Naive thymus-derived CD4-positive, alpha-beta T cell (primary cell): Measurements from ENCODE around the gene NUP160. TPM values are rescaled to one million over a fixed set of nuclear protein-coding genes. Genes with fewer than 3 reads are reported as not detected.
"Not testable (repeated sequence)": the region's sequence is repeated elsewhere in the genome, so short reads cannot be mapped to it uniquely, and the experiment has no call there.

Source experiments
- ATAC-seq: fragments of 150-1000 bp; cut with Tn5 transposase; 2 replicates; pipeline ENCODE4 v1.10.0; 2021; ENCODE audit warnings: mild to moderate bottlenecking, moderate library complexity
- CTCF ChIA-PET: fragments of 350-600 bp; sonication (Branson Sonifier 250); formaldehyde crosslinking; loops from one replicate; lab custom pipeline; 2021; ENCODE audit warnings: antibody characterized with exemption; lab: Charles Lee
- POLR2A ChIA-PET: fragments of 350-600 bp; sonication (Branson Sonifier 250); formaldehyde crosslinking; loops from one replicate; lab custom pipeline; 2021; ENCODE audit warnings: antibody characterized with exemption, inconsistent platforms; lab: Charles Lee
- DNase-seq, 9 donors: peaks; one replicate each; pipeline versions ENCODE4 v3.0.0 to v3.0.0-alpha.2; 2020 to 2022; ENCODE audit warnings: mixed read lengths in 1 of 9
- H3K27ac ChIP-seq: one replicate; pipeline ENCODE4 v1.7.0; 2013; ENCODE audit warnings: mild to moderate bottlenecking, low read depth, low read length, moderate library complexity
- H3K27me3 ChIP-seq, 2 donors: one replicate each; pipeline ENCODE4 v1.7.0; 2013; ENCODE audit warnings: low read length in 2 of 2, mild to moderate bottlenecking in 2 of 2, moderate library complexity in 2 of 2; ENCODE audit not compliant: control insufficient read depth in 2 of 2, insufficient read depth in 2 of 2
- H3K36me3 ChIP-seq, 3 experiments: 1 replicate in 2 of 3; 2 replicates in 1 of 3; pipeline ENCODE4 v1.7.0; 2013; ENCODE audit warnings: low read length in 3 of 3, mild to moderate bottlenecking in 3 of 3, moderate library complexity in 1 of 3; ENCODE audit not compliant: insufficient read depth in 3 of 3, control insufficient read depth in 2 of 3
- H3K4me1 ChIP-seq, 2 donors: one replicate each; pipeline ENCODE4 v1.7.0; 2013; ENCODE audit warnings: low read length in 2 of 2, mild to moderate bottlenecking in 2 of 2, moderate library complexity in 1 of 2; ENCODE audit not compliant: control insufficient read depth in 2 of 2, insufficient read depth in 2 of 2
- H3K4me3 ChIP-seq: 2 replicates; pipeline ENCODE4 v1.7.0; 2013; ENCODE audit warnings: mild to moderate bottlenecking, low read length
- H3K9me3 ChIP-seq, 3 experiments: 1 replicate in 2 of 3; 2 replicates in 1 of 3; pipeline ENCODE4 v1.7.0; 2013; ENCODE audit warnings: low read length in 3 of 3; ENCODE audit not compliant: control insufficient read depth in 2 of 3
- H3K27ac Mint-ChIP-seq, 9 donors: one replicate each; pipeline ENCODE4 v1.8.0; 2020 to 2022; ENCODE audit warnings: mixed read lengths in 9 of 9, mild to moderate bottlenecking in 8 of 9, moderate library complexity in 5 of 9, inconsistent platforms in 2 of 9
- H3K27me3 Mint-ChIP-seq, 5 donors: one replicate each; pipeline ENCODE4 v1.8.0; 2021 to 2022; ENCODE audit warnings: mixed read lengths in 5 of 5, mild to moderate bottlenecking in 1 of 5
- H3K36me3 Mint-ChIP-seq, 5 donors: one replicate each; pipeline ENCODE4 v1.8.0; 2020 to 2022; ENCODE audit warnings: mixed read lengths in 5 of 5, mild to moderate bottlenecking in 3 of 5, inconsistent platforms in 1 of 5
- H3K4me1 Mint-ChIP-seq, 7 donors: one replicate each; pipeline ENCODE4 v1.8.0; 2020 to 2022; ENCODE audit warnings: mixed read lengths in 7 of 7, mild to moderate bottlenecking in 3 of 7, inconsistent platforms in 1 of 7
- H3K4me3 Mint-ChIP-seq, 10 donors: one replicate each; pipeline ENCODE4 v1.8.0; 2020 to 2022; ENCODE audit warnings: mild to moderate bottlenecking in 10 of 10, mixed read lengths in 10 of 10, moderate library complexity in 6 of 10, inconsistent platforms in 2 of 10
- H3K9me3 Mint-ChIP-seq, 11 donors: one replicate each; pipeline ENCODE4 v1.8.0; 2020 to 2022; ENCODE audit warnings: mixed read lengths in 11 of 11, mild to moderate bottlenecking in 4 of 11, inconsistent platforms in 1 of 11, moderate library complexity in 1 of 11
- intact Hi-C, 2 donors: fragments of 100-400 bp; cut with micrococcal nuclease; formaldehyde crosslinking; loops; one replicate each; pipeline ENCODE4 v1.15.1; 2023
- polyA plus RNA-seq, 2 donors: library from polyadenylated mRNA; unstranded; fragments of 300-500 nt; fragmentation: Illumina TruSeq; gene quantifications; one replicate each; pipeline ENCODE4 v1.2.3, GENCODE V29; 2021
- total RNA-seq, 6 experiments: library from RNA in 5 of 6; stranded (reverse) in 5 of 6; gene quantifications; 1 replicate in 5 of 6; 2 replicates in 1 of 6; pipeline ENCODE4 v1.2.3 and lab custom pipeline; 2021 to 2026

NUP160 gene
- total and polyA plus RNA-seq, 7 experiments from 2014 or later = 35.1 to 68.0 (median 61.1) TPM

GRCh38 chr11:47879259-47880158, 31.4 kb upstream of the NUP160 start:
- ATAC-seq = no peak
- Histone ChIP-seq H3K36me3 (no peaks in the 10 kb centered on the region), H3K4me3 (no peak overlapping the region), H3K27me3 (no peaks in the 10 kb centered on the region), H3K27ac (no peak overlapping the region), H3K9me3 (peaks cover 0 to 11% (median 0%) of the 10 kb centered on the region in 3 experiments), H3K4me1 (peaks cover 0 to 2% of the 10 kb centered on the region in 2 donors)
- intact Hi-C loops = no loop called here
- ChIA-PET POLR2A (no interaction called here), CTCF (interaction anchor here (1.3 kb wide), 1 partner anchor 10 kb away, joined by 3 read pairs; no protein-coding TSS in a partner anchor)
- DNase-seq = no peak
- Mint-ChIP-seq H3K27me3 (peaks cover 0 to 6% (median 0%) of the 10 kb centered on the region in 5 donors), H3K4me3 (no peak overlapping the region), H3K36me3 (peaks cover 0 to 18% (median 5%) of the 10 kb centered on the region in 5 donors), H3K4me1 (peaks cover 4 to 17% (median 14%) of the 10 kb centered on the region in 7 donors), H3K27ac (peak overlapping the region in 1 of 9 donors; percentile 60), H3K9me3 (peaks cover 0 to 23% (median 10%) of the 10 kb centered on the region in 11 donors)

GRCh38 chr11:47875858-47876257, 27.7 kb upstream of the NUP160 start:
- H3K36me3 Mint-ChIP-seq = peaks cover 0 to 19% (median 5%) of the 10 kb centered on the region in 5 donors
- H3K27me3 Mint-ChIP-seq = not testable (repeated sequence)

GRCh38 chr11:47870404-47870803, 22.3 kb upstream of the NUP160 start:
- Histone ChIP-seq H3K9me3 (peaks cover 0 to 5% (median 0%) of the 10 kb centered on the region in 3 experiments), H3K4me3 (no peak overlapping the region), H3K27ac (no peak overlapping the region), H3K27me3 (no peaks in the 10 kb centered on the region), H3K4me1 (no peaks in the 10 kb centered on the region), H3K36me3 (no peaks in the 10 kb centered on the region)
- ATAC-seq = no peak
- Mint-ChIP-seq H3K4me1 (peaks cover 0 to 17% (median 10%) of the 10 kb centered on the region in 7 donors), H3K4me3 (no peak overlapping the region), H3K27me3 (peaks cover 0 to 4% (median 0%) of the 10 kb centered on the region in 5 donors), H3K36me3 (peaks cover 0 to 4% (median 0%) of the 10 kb centered on the region in 5 donors), H3K9me3 (peaks cover 0 to 7% (median 3%) of the 10 kb centered on the region in 11 donors), H3K27ac (peak overlapping the region in 3 of 9 donors; percentile 10 to 48 (median 27))
- DNase-seq = no peak
- intact Hi-C loops = no loop called here
- POLR2A ChIA-PET = no interaction called here
- CTCF ChIA-PET = interaction anchor here (1.6 kb wide), 1 partner anchor 9 kb away, joined by 3 read pairs; no protein-coding TSS in a partner anchor

More at GRCh38 chr11:47875858-47876257, 27.7 kb upstream of the NUP160 start:
- H3K27me3 ChIP-seq, H3K4me1 ChIP-seq, H3K4me1 Mint-ChIP-seq, intact Hi-C loops, H3K4me3 Mint-ChIP-seq, H3K27ac ChIP-seq, CTCF ChIA-PET, H3K4me3 ChIP-seq, POLR2A ChIA-PET, H3K36me3 ChIP-seq, H3K27ac Mint-ChIP-seq, ATAC-seq: not testable (repeated sequence)
- peaks cover 0 to 27% (median 12%) of the 10 kb centered on the region in 11 donors for H3K9me3 Mint-ChIP-seq
- DNase-seq = peak in 1 of 9 donors; percentile 4
- peaks cover 0 to 11% (median 0%) of the 10 kb centered on the region in 3 experiments for H3K9me3 ChIP-seq

GRCh38 chr11:47869544-47870393, 21.6 kb upstream of the NUP160 start:
- no peak overlapping the region for H3K27ac ChIP-seq
- intact Hi-C loops = no loop called here
- DNase-seq = no peak
- peaks cover 5 to 21% (median 15%) of the 10 kb centered on the region in 7 donors for H3K4me1 Mint-ChIP-seq
- no peaks in the 10 kb centered on the region for H3K36me3 ChIP-seq
- H3K27me3 Mint-ChIP-seq = peaks cover 0 to 4% (median 0%) of the 10 kb centered on the region in 5 donors
- ChIA-PET POLR2A (no interaction called here), CTCF (interaction anchor here (1.6 kb wide), 1 partner anchor 9 kb away, joined by 3 read pairs; no protein-coding TSS in a partner anchor)
- ATAC-seq = no peak
- H3K9me3 Mint-ChIP-seq = peaks cover 0 to 9% (median 4%) of the 10 kb centered on the region in 11 donors
- H3K27ac Mint-ChIP-seq = peak overlapping the region in 2 of 9 donors; percentile 20 to 69
- H3K4me3 Mint-ChIP-seq = no peak overlapping the region
- H3K9me3 ChIP-seq = no peaks in the 10 kb centered on the region
- no peak overlapping the region for H3K4me3 ChIP-seq
- H3K27me3 ChIP-seq = no peaks in the 10 kb centered on the region
- no peaks in the 10 kb centered on the region for H3K4me1 ChIP-seq
- peaks cover 0 to 8% (median 3%) of the 10 kb centered on the region in 5 donors for H3K36me3 Mint-ChIP-seq

DNA sequence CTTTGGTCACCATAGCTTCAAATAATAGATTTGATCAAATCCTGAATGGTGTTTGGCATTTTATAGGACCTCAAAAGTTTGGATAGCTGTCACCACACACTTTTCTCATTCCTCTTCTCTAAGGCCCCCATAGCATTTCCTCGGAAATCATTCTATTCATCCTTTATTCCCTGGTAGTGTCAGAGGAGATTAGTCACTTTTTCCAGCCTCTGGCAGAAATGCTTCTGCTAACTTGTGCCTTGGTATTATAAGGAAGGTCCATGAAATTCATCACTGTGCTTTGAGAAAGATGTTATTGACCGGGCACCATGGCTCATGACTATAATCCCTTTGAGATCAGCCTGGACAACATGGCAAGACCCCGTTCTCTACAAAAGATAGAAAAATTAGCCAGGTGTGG, 19.7 kb upstream of the NUP160 start:
- Histone ChIP-seq H3K4me3 (no peak overlapping the region), H3K27ac (no peak overlapping the region), H3K36me3 (no peaks in the 10 kb centered on the region), H3K4me1 (peaks cover 10 to 13% of the 10 kb centered on the region in 2 donors), H3K9me3 (peaks cover 0 to 6% (median 0%) of the 10 kb centered on the region in 3 experiments), H3K27me3 (no peaks in the 10 kb centered on the region)
- CTCF ChIA-PET = interaction anchor here (0.6 kb wide), 1 partner anchor 15 kb away, joined by 4 read pairs; no protein-coding TSS in a partner anchor
- ATAC-seq (no peak), DNase-seq (no peak)
- intact Hi-C loops = no loop called here
- no peak overlapping the region for H3K4me3 Mint-ChIP-seq
- H3K36me3 Mint-ChIP-seq = peaks cover 0 to 7% (median 4%) of the 10 kb centered on the region in 5 donors
- H3K9me3 Mint-ChIP-seq = peaks cover 1 to 17% (median 6%) of the 10 kb centered on the region in 11 donors
- peaks cover 18 to 36% (median 28%) of the 10 kb centered on the region in 7 donors for H3K4me1 Mint-ChIP-seq
- H3K27me3 Mint-ChIP-seq = peaks cover 0 to 3% (median 0%) of the 10 kb centered on the region in 5 donors
- H3K27ac Mint-ChIP-seq = peak overlapping the region in 1 of 9 donors; percentile 32
- POLR2A ChIA-PET = no interaction called here

DNA sequence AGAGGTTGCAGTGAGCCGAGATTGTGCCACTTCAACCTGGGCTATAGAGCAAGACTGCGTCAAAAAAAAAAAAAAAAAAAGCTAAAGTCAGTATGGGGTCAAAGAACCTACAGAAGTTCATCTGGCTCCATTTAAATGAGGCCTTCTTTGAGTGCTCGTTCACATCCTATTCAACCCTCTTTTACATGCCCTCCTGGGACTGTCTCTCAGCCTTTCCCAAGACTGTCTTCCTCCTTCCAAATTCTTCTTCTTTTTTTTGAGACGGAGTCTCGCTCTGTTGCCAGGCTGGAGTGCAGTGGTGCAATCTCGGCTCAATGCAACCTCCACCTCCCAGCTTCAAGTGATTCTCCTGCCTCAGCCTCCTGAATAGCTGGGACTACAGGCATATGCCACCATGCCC, 18.7 kb upstream of the NUP160 start:
- CTCF ChIA-PET, H3K36me3 ChIP-seq, H3K36me3 Mint-ChIP-seq, intact Hi-C loops, H3K9me3 ChIP-seq, H3K27me3 Mint-ChIP-seq, DNase-seq, H3K27me3 ChIP-seq, H3K4me3 ChIP-seq, ATAC-seq, H3K27ac ChIP-seq, H3K27ac Mint-ChIP-seq: not testable (repeated sequence)
- peaks cover 1 to 17% (median 6%) of the 10 kb centered on the region in 11 donors for H3K9me3 Mint-ChIP-seq
- POLR2A ChIA-PET = interaction anchor here (0.6 kb wide), 2 partner anchors 51 to 227 kb away, joined by 3 read pairs; no protein-coding TSS in a partner anchor
- H3K4me1 Mint-ChIP-seq = peaks cover 18 to 43% (median 32%) of the 10 kb centered on the region in 7 donors
- peaks cover 16 to 22% of the 10 kb centered on the region in 2 donors for H3K4me1 ChIP-seq
- peak overlapping the region in 1 of 10 donors; percentile 37 for H3K4me3 Mint-ChIP-seq
